Endothelial cell of umbilical vein (primary cell): ENCODE measurements around the gene SYN1. TPM values are rescaled to one million over a fixed set of nuclear protein-coding genes. Genes with fewer than 3 reads are reported as not detected.

ENCODE experiments used
- BruUV-seq: library from RNA; stranded (reverse); fragments of 400-500 nt; replicated peaks from 2 replicates; lab custom pipeline; 2021; lab: Mats Ljungman, UMichigan
- CTCF ChIA-PET: fragments of 300-600, 350-600 bp; sonication (Branson Sonifier 250); formaldehyde crosslinking; loops from one replicate; lab custom pipeline; 2021; ENCODE audit warnings: antibody characterized with exemption, inconsistent platforms; lab: Charles Lee
- POLR2A ChIA-PET: fragments of 300-600, 350-600 bp; sonication (Branson Sonifier 250); formaldehyde crosslinking; loops from one replicate; lab custom pipeline; 2021; ENCODE audit warnings: antibody characterized with exemption, inconsistent platforms; lab: Charles Lee
- DNase-seq: peaks from one replicate; pipeline ENCODE4 v3.0.0-alpha.2; 2011; ENCODE audit warnings: low read depth, low spot score
- FAIRE-seq: peaks from 2 replicates; lab custom pipeline; 2011; peaks lifted over from hg19 to GRCh38; lab: Jason Lieb, UNC
- H2AFZ ChIP-seq: 2 replicates; pipeline ENCODE4 v1.6.0; 2012; ENCODE audit warnings: low read depth, low read length, control low read depth, inconsistent platforms
- H3K27ac ChIP-seq: 2 replicates; pipeline ENCODE4 v1.5.1; 2011; ENCODE audit warnings: low read depth, mild to moderate bottlenecking, control low read depth, low read length, moderate library complexity; ENCODE audit not compliant: insufficient read depth
- H3K27me3 ChIP-seq, 2 experiments: 2 replicates each; pipeline versions ENCODE4 v1.6.0 to v1.6.1; 2011; ENCODE audit warnings: low read length in 2 of 2, mixed read lengths in 1 of 2; ENCODE audit not compliant: control insufficient read depth in 2 of 2, insufficient read depth in 2 of 2
- H3K36me3 ChIP-seq, 2 experiments: 2 replicates in 1 of 2; 3 replicates in 1 of 2; pipeline ENCODE4 v1.5.1; 2011; ENCODE audit warnings: low read length in 2 of 2, mild to moderate bottlenecking in 1 of 2, moderate library complexity in 1 of 2; ENCODE audit not compliant: control insufficient read depth in 2 of 2, insufficient read depth in 2 of 2; ENCODE audit errors: extremely low read depth in 1 of 2
- H3K4me1 ChIP-seq: 3 replicates; pipeline ENCODE4 v1.5.1; 2011; ENCODE audit warnings: mild to moderate bottlenecking, low read length; ENCODE audit not compliant: control insufficient read depth, insufficient read depth; ENCODE audit errors: extremely low read depth
- H3K4me2 ChIP-seq: 2 replicates; pipeline ENCODE4 v1.6.1; 2011; ENCODE audit warnings: low read length, control low read depth, mixed read lengths; ENCODE audit not compliant: insufficient read depth
- H3K4me3 ChIP-seq, 3 experiments: fragments of 200-600 bp in 1 of 3; sonication (generic), shearing (Covaris generic) in 1 of 3; replicated peaks in 1 of 3; 2 replicates each; pipeline ENCODE4 v1.5.1; 2011 to 2016; ENCODE audit warnings: control low read depth in 3 of 3, low read length in 3 of 3, mild to moderate bottlenecking in 2 of 3, inconsistent platforms in 1 of 3, low read depth in 1 of 3, moderate library complexity in 1 of 3; ENCODE audit not compliant: insufficient read depth in 1 of 3
- H3K79me2 ChIP-seq: 2 replicates; pipeline ENCODE4 v1.6.0; 2012; ENCODE audit warnings: low read length, inconsistent platforms; ENCODE audit not compliant: control insufficient read depth, insufficient read depth
- H3K9ac ChIP-seq: replicated peaks from 2 replicates; pipeline ENCODE3; 2011; ENCODE audit warnings: low read length, control low read depth; ENCODE audit not compliant: insufficient read depth; ENCODE audit errors: extremely low read depth
- H3K9me1 ChIP-seq: replicated peaks from 3 replicates; pipeline ENCODE4 v1.6.0; 2011; ENCODE audit warnings: mild to moderate bottlenecking, low read length; ENCODE audit not compliant: control insufficient read depth, insufficient read depth; ENCODE audit errors: extremely low read depth
- H3K9me3 ChIP-seq: replicated peaks from 2 replicates; pipeline ENCODE4 v1.5.1; 2012; ENCODE audit warnings: low read length, inconsistent platforms; ENCODE audit not compliant: control insufficient read depth, insufficient read depth
- H4K20me1 ChIP-seq: replicated peaks from 2 replicates; pipeline ENCODE3; 2011; ENCODE audit warnings: mild to moderate bottlenecking, low read length; ENCODE audit not compliant: control insufficient read depth, insufficient read depth; ENCODE audit errors: extremely low read depth
- EZH2 ChIP-seq: IDR thresholded peaks from 2 replicates; pipeline ENCODE4 v1.6.1; 2012; ENCODE audit warnings: borderline replicate concordance, low read depth, mild to moderate bottlenecking, moderate library complexity, low read length, inconsistent platforms; ENCODE audit not compliant: severe bottlenecking
- FOS ChIP-seq: IDR thresholded peaks from 2 replicates; pipeline ENCODE4 v1.6.1; 2011; ENCODE audit warnings: mild to moderate bottlenecking, low read length, moderate library complexity, borderline replicate concordance; ENCODE audit not compliant: insufficient read depth
- GATA2 ChIP-seq: IDR thresholded peaks from 2 replicates; pipeline ENCODE4 v1.7.0; 2011; ENCODE audit warnings: low read depth, mild to moderate bottlenecking, moderate library complexity, mixed read lengths, low read length; ENCODE audit not compliant: insufficient read length, insufficient read depth
- JUN ChIP-seq: IDR thresholded peaks from 2 replicates; pipeline ENCODE4 v1.6.1; 2011; ENCODE audit warnings: borderline replicate concordance, low read depth; ENCODE audit not compliant: insufficient read length, insufficient read depth
- MYC ChIP-seq: IDR thresholded peaks from one replicate; pipeline ENCODE4 v1.6.1; 2011; ENCODE audit warnings: mild to moderate bottlenecking, low read depth, low read length
- POLR2A ChIP-seq: IDR thresholded peaks from 2 replicates; pipeline ENCODE4 v1.6.1; 2012; ENCODE audit warnings: low read depth, mild to moderate bottlenecking, control low read depth, low read length
- POLR2AphosphoS5 ChIP-seq: IDR thresholded peaks from 2 replicates; pipeline ENCODE4 v1.6.1; 2012; ENCODE audit warnings: low read depth, mild to moderate bottlenecking, control low read depth, low read length, moderate library complexity; ENCODE audit not compliant: insufficient read depth
- dilution Hi-C: fragments of 300-500 bp; cut with MboI; formaldehyde crosslinking; loops from one replicate; pipeline ENCODE4 v1.15.0; 2019; ENCODE audit warnings: low sequenced_read_pairs; ENCODE audit not compliant: extremely low pct_ligation_motif_present
- intact Hi-C: fragments of 100-400 bp; cut with micrococcal nuclease; formaldehyde crosslinking; loops from one replicate; pipeline ENCODE4 v1.10.0; 2022
- polyA plus RNA-seq, 4 experiments: library from polyadenylated mRNA; depleted of rRNA in 3 of 4; stranded (reverse) in 3 of 4; unstranded in 1 of 4; fragments of >200 nt; gene quantifications; 2 replicates each; pipeline versions ENCODE4 v1.2.1 to v1.2.3, GENCODE V29; 2011 to 2012; ENCODE audit warnings: missing spikeins in 1 of 4
- total RNA-seq: library from RNA; stranded (reverse); gene quantifications from 2 replicates; pipeline ENCODE4 v1.2.3, GENCODE V29; 2021
- TF ChIP-seq, protein P1 (sequence below): IDR thresholded peaks from 2 replicates; pipeline ENCODE4 v1.6.1; 2011; ENCODE audit not compliant: insufficient read depth, insufficient read length
- TF ChIP-seq, protein P2 (sequence below), 2 donors: IDR thresholded peaks; 1 replicate in 1 of 2; 2 replicates in 1 of 2; pipeline ENCODE4 v1.5.1; 2011; ENCODE audit warnings: low read length in 2 of 2, mild to moderate bottlenecking in 2 of 2, moderate library complexity in 2 of 2, control low read depth in 1 of 2, inconsistent platforms in 1 of 2, low read depth in 1 of 2; ENCODE audit not compliant: insufficient read depth in 1 of 2; ENCODE audit errors: extremely low read depth in 1 of 2

Gene SYN1
- total and polyA plus RNA-seq, 2 donors (not counting 3 experiments of a cell fraction or from before 2014, with no cell fraction given), result not detected

DNA sequence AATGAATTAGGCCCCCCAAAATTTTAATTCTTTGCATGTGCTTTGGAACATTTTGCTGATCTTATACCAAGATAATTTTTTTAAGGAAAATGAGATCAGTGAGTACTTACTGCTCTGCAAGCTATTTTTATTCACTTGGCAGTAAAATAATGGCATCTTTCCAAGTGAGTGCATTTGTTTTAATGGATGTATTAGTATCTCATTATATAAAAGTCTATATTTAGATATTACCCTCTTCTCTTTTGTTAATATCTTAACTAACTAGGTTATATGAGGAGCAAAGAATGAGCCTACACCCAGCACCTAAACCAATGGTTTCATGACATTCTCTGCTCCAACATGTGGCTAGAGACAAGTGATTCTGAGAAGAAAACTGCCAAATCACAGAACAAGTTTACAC is 79.8 kb downstream of the SYN1 start:
- no peaks in the 10 kb centered on the region for H4K20me1 ChIP-seq
- no peaks in the 10 kb centered on the region for H3K27me3 ChIP-seq
- no peak overlapping the region for H2AFZ ChIP-seq
- peaks cover 4% of the 10 kb centered on the region for H3K4me1 ChIP-seq
- H3K36me3 ChIP-seq, result no peaks in the 10 kb centered on the region
- no peaks in the 10 kb centered on the region for H3K9me3 ChIP-seq
- intact Hi-C loops, result loop anchor here (2.0 kb wide), 1 partner anchor 17 kb away; no protein-coding TSS in a partner anchor
- H3K9ac ChIP-seq, result no peak overlapping the region
- TF ChIP-seq, protein P1, sequence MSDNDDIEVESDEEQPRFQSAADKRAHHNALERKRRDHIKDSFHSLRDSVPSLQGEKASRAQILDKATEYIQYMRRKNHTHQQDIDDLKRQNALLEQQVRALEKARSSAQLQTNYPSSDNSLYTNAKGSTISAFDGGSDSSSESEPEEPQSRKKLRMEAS, result no peak
- no peak for TF ChIP-seq POLR2A
- DNase-seq (no peak), FAIRE-seq (no peak)
- dilution Hi-C loops, result no loop called here
- no peaks in the 10 kb centered on the region for H3K79me2 ChIP-seq
- no peak overlapping the region for H3K4me3 ChIP-seq
- ChIA-PET CTCF (interaction anchor here (1.6 to 2.6 kb wide), 2 partner anchors 104 to 487 kb away, joined by 6 to 9 read pairs; no protein-coding TSS in a partner anchor), POLR2A (no interaction called here)
- H3K4me2 ChIP-seq, result no peak overlapping the region
- no TSS peak for BruUV-seq
- no peaks in the 10 kb centered on the region for H3K9me1 ChIP-seq
- H3K27ac ChIP-seq, result no peak overlapping the region

DNA sequence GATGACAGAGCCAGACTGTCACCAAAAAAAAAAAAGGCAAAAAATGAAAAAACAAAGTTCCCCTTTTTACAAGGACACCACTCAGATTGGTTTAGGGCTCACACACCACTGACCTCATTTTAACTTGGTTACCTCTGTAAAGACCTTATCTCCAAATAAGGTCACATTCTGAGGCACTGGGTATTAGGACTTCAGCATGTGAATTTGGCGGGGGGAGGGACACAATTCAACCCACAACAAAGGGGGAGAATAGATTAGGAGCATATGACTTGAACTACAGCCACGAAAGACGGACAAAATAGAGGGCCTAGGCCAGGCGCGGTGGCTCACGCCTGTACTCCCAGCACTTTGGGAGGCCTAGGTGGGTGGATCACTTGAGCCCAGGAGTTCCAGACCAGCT is 89.6 kb downstream of the SYN1 start:
- no peak overlapping the region for H3K9ac ChIP-seq
- dilution Hi-C loops, result no loop called here
- H2AFZ ChIP-seq, result no peak overlapping the region
- H3K9me3 ChIP-seq, result no peaks in the 10 kb centered on the region
- no TSS peak for BruUV-seq
- intact Hi-C loops, result no loop called here
- ChIA-PET CTCF (no interaction called here), POLR2A (no interaction called here)
- no peaks in the 10 kb centered on the region for H3K79me2 ChIP-seq
- H3K27me3 ChIP-seq, result no peaks in the 10 kb centered on the region
- no peaks in the 10 kb centered on the region for H3K36me3 ChIP-seq
- no peak overlapping the region for H3K4me2 ChIP-seq
- FAIRE-seq (no peak), DNase-seq (no peak)
- H4K20me1 ChIP-seq, result no peaks in the 10 kb centered on the region
- no peak overlapping the region for H3K4me3 ChIP-seq
- TF ChIP-seq, protein P1, result no peak
- TF ChIP-seq FOS, result no peak
- no peak for TF ChIP-seq JUN
- TF ChIP-seq MYC, result no peak
- TF ChIP-seq EZH2, result no peak
- TF ChIP-seq, protein P2, sequence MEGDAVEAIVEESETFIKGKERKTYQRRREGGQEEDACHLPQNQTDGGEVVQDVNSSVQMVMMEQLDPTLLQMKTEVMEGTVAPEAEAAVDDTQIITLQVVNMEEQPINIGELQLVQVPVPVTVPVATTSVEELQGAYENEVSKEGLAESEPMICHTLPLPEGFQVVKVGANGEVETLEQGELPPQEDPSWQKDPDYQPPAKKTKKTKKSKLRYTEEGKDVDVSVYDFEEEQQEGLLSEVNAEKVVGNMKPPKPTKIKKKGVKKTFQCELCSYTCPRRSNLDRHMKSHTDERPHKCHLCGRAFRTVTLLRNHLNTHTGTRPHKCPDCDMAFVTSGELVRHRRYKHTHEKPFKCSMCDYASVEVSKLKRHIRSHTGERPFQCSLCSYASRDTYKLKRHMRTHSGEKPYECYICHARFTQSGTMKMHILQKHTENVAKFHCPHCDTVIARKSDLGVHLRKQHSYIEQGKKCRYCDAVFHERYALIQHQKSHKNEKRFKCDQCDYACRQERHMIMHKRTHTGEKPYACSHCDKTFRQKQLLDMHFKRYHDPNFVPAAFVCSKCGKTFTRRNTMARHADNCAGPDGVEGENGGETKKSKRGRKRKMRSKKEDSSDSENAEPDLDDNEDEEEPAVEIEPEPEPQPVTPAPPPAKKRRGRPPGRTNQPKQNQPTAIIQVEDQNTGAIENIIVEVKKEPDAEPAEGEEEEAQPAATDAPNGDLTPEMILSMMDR (IDR thresholded peaks at IDR 0.05; ENCODE audit: extremely low read depth in 1 of 2, insufficient read depth in 1 of 2, low read depth in 1 of 2, low read length in 2 of 2), result no peak
- TF ChIP-seq POLR2A, result no peak
- no peak for TF ChIP-seq GATA2
- no peak for TF ChIP-seq POLR2AphosphoS5
- no peaks in the 10 kb centered on the region for H3K9me1 ChIP-seq
- H3K4me1 ChIP-seq, result no peaks in the 10 kb centered on the region
- no peak overlapping the region for H3K27ac ChIP-seq
